A549 (cell line): ENCODE measurements around the gene SCFD1.

Experiments
- POLR2A ChIP-seq: IDR thresholded peaks from 2 replicates; pipeline ENCODE4 v1.6.1; 2012; ENCODE audit warnings: mild to moderate bottlenecking, low read length
- POLR2AphosphoS2 ChIP-seq: conservative IDR thresholded peaks from 2 replicates; pipeline ENCODE4 v1.6.1; 2012; ENCODE audit warnings: low read length, improper control_type of control experiment, inconsistent platforms
- RFX5 ChIP-seq: fragments of 450-650 bp; IDR thresholded peaks from 2 replicates; pipeline ENCODE4 v1.7.1; 2014; ENCODE audit warnings: antibody characterized with exemption, mild to moderate bottlenecking, moderate library complexity
- TF ChIP-seq, protein P1 (sequence below): fragments of >200 bp; sonication (Bioruptor Twin); formaldehyde crosslinking; IDR thresholded peaks from 3 replicates; pipeline ENCODE4 v1.5.1; 2016
- TF ChIP-seq, protein P2 (sequence below): IDR thresholded peaks from 2 replicates; pipeline ENCODE4 v1.6.1; 2012
- TF ChIP-seq, protein P3 (sequence below): fragments of 200-600 bp; sonication (generic); IDR thresholded peaks from 2 replicates; pipeline ENCODE4 v1.6.1; 2016; ENCODE audit warnings: antibody characterized with exemption, mild to moderate bottlenecking, moderate library complexity

DNA sequence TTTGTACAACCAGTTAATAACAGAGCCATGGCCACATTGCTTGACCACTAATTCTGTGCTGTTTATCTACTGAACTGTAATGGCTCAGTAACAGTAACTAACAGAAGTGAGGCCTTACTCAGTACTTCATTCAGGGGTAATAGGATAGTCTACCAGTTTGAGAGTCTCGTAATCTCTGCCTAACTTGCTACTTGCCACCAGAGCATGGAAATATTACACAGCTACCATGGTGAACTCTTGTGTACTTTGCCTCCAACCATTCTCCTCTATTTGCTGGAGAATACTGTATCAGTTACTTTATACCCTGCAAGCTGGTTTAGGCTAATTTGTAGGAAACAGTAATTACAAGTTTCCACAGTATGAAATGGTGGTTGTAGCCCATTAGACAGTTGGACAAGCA, 10.6 kb downstream of the SCFD1 start:
- TF ChIP-seq, protein P1, sequence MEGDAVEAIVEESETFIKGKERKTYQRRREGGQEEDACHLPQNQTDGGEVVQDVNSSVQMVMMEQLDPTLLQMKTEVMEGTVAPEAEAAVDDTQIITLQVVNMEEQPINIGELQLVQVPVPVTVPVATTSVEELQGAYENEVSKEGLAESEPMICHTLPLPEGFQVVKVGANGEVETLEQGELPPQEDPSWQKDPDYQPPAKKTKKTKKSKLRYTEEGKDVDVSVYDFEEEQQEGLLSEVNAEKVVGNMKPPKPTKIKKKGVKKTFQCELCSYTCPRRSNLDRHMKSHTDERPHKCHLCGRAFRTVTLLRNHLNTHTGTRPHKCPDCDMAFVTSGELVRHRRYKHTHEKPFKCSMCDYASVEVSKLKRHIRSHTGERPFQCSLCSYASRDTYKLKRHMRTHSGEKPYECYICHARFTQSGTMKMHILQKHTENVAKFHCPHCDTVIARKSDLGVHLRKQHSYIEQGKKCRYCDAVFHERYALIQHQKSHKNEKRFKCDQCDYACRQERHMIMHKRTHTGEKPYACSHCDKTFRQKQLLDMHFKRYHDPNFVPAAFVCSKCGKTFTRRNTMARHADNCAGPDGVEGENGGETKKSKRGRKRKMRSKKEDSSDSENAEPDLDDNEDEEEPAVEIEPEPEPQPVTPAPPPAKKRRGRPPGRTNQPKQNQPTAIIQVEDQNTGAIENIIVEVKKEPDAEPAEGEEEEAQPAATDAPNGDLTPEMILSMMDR: no peak
- TF ChIP-seq POLR2A: no peak
- TF ChIP-seq, protein P2, sequence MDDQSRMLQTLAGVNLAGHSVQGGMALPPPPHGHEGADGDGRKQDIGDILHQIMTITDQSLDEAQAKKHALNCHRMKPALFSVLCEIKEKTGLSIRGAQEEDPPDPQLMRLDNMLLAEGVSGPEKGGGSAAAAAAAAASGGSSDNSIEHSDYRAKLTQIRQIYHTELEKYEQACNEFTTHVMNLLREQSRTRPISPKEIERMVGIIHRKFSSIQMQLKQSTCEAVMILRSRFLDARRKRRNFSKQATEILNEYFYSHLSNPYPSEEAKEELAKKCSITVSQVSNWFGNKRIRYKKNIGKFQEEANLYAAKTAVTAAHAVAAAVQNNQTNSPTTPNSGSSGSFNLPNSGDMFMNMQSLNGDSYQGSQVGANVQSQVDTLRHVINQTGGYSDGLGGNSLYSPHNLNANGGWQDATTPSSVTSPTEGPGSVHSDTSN: no peak
- TF ChIP-seq RFX5: no peak
- TF ChIP-seq, protein P3, sequence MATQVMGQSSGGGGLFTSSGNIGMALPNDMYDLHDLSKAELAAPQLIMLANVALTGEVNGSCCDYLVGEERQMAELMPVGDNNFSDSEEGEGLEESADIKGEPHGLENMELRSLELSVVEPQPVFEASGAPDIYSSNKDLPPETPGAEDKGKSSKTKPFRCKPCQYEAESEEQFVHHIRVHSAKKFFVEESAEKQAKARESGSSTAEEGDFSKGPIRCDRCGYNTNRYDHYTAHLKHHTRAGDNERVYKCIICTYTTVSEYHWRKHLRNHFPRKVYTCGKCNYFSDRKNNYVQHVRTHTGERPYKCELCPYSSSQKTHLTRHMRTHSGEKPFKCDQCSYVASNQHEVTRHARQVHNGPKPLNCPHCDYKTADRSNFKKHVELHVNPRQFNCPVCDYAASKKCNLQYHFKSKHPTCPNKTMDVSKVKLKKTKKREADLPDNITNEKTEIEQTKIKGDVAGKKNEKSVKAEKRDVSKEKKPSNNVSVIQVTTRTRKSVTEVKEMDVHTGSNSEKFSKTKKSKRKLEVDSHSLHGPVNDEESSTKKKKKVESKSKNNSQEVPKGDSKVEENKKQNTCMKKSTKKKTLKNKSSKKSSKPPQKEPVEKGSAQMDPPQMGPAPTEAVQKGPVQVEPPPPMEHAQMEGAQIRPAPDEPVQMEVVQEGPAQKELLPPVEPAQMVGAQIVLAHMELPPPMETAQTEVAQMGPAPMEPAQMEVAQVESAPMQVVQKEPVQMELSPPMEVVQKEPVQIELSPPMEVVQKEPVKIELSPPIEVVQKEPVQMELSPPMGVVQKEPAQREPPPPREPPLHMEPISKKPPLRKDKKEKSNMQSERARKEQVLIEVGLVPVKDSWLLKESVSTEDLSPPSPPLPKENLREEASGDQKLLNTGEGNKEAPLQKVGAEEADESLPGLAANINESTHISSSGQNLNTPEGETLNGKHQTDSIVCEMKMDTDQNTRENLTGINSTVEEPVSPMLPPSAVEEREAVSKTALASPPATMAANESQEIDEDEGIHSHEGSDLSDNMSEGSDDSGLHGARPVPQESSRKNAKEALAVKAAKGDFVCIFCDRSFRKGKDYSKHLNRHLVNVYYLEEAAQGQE: no peak
- TF ChIP-seq POLR2AphosphoS2: no peak
